Measurements from ENCODE around the gene NPIPA5. TPM values are rescaled to one million over a fixed set of nuclear protein-coding genes. Genes with fewer than 3 reads are reported as not detected.
A peak's percentile ranks its signal among the peaks of the same experiment; 100 is the strongest.
"Not testable (repeated sequence)": the region's sequence is repeated elsewhere in the genome, so short reads cannot be mapped to it uniquely, and the experiment has no call there.

The NPIPA5 gene
- total RNA-seq, 3 donors from 2014 or later = 5.4 to 49.7 (median 11.0) TPM

DNA sequence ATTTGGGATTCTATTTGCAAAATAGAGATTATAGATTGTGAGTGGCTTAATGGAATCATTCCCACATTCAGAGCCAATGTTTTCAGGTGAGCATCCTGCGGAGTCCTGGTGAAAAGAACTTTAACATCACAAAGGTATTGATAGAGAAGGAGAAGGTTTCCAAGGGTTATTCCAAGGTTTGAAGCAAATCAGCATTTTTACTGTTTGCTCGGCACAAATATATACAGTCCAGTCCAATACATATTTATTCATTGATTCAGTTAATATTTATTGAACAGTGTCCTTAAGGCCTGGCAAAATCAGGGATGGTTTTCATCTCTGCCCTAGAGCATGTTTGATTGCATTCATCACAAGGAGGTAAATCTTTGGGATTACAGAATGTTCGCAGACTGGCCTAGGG is 23.9 kb upstream of the NPIPA5 start:
- intact Hi-C loops (cut with DNase I, micrococcal nuclease) = no loop called here
- DNase-seq (no peak), ATAC-seq (no peak)
- Histone ChIP-seq H3K36me3 (ENCODE audit: low read depth) (no peaks in the 10 kb centered on the region), H3K4me3 (no peak overlapping the region), H3K4me1 (ENCODE audit: low read depth) (no peaks in the 10 kb centered on the region), H3K9me3 (no peaks in the 10 kb centered on the region)
- no peak for TF ChIP-seq CTCF (IDR thresholded peaks at IDR 0.05)

- DNase-seq; H3K4me1 ChIP-seq (ENCODE audit: low read depth); H3K9me3 ChIP-seq; H3K4me3 ChIP-seq; ATAC-seq; H3K36me3 ChIP-seq (ENCODE audit: low read depth); intact Hi-C loops (cut with DNase I, micrococcal nuclease): not testable (repeated sequence)
Observed at GRCh38 chr16:15400314-15400713, 22.2 kb upstream of the NPIPA5 start.

DNA sequence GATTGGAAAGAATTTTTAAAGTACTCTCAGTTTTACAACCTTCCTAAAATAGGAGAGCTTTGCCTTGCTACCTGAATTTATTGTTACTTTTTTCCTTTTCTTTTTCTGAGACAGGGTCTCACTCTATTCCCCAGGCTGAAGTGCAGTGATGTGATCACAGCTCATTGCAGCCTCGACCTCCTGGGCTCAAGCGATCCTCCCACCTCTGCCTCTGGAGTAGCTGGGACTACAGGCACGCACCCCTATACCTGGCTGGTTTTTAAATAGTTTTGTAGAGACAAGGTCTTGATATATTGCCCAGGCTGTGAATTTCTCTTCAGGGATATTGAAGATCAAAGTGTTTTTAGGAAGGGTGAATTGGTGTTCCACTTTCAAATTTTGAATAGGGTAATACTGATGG is 21.2 kb upstream of the NPIPA5 start:
- no peaks in the 10 kb centered on the region for H3K4me1 ChIP-seq (ENCODE audit: low read depth)
- no peak for ATAC-seq
- DNase-seq = no peak
- intact Hi-C loops (cut with DNase I, micrococcal nuclease) = no loop called here
- no peak overlapping the region for H3K4me3 ChIP-seq
- no peaks in the 10 kb centered on the region for H3K36me3 ChIP-seq (ENCODE audit: low read depth)
- no peaks in the 10 kb centered on the region for H3K9me3 ChIP-seq
- TF ChIP-seq CTCF (IDR thresholded peaks at IDR 0.05) = no peak

- H3K4me3 ChIP-seq = no peak overlapping the region
- DNase-seq (peak in 2 of 3 donors; percentile 12 to 27), ATAC-seq (peak; percentile 55)
- intact Hi-C loops (cut with DNase I, micrococcal nuclease) = no loop called here
- no peak for TF ChIP-seq CTCF (IDR thresholded peaks at IDR 0.05)
- H3K36me3 ChIP-seq (ENCODE audit: low read depth) = no peaks in the 10 kb centered on the region
- no peaks in the 10 kb centered on the region for H3K4me1 ChIP-seq (ENCODE audit: low read depth)
- no peaks in the 10 kb centered on the region for H3K9me3 ChIP-seq
Observed at GRCh38 chr16:15398618-15399316, 20.7 kb upstream of the NPIPA5 start.

DNA sequence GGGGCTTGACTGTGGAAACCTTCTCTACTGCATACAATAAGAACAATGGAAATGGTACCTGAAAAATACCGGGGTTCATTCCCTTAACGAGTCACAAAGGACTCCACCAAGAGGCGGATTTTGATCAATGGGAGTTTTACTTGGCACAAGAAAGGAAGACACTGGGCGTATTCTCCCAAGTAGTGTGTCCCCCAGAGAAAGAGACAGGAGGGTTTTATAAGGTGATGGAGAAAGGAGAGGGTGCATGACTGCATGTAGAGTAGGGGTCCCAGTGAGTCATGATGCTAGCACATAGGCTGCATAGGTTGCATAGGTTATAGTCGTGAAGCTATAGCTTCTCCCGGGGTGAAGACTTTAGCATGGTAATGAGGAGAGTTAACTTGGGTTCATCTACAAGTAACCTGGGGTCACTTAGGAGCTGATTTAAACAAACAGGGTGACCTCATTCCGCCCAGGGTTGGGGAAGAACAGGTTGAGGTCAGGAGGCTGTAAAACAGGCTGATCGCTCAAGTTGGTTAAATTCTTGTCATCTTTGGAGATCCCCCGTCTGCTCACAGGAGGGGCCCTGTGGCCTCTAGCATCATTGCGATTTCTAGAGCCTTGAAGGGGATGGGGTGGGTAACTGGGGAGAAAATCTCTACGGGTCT is 19.0 kb upstream of the NPIPA5 start:
- no peak for TF ChIP-seq CTCF (IDR thresholded peaks at IDR 0.05)
- H3K4me1 ChIP-seq (ENCODE audit: low read depth) = no peaks in the 10 kb centered on the region
- ATAC-seq = no peak
- H3K4me3 ChIP-seq = no peak overlapping the region
- intact Hi-C loops (cut with DNase I, micrococcal nuclease) = no loop called here
- DNase-seq = no peak
- no peaks in the 10 kb centered on the region for H3K9me3 ChIP-seq
- H3K36me3 ChIP-seq (ENCODE audit: low read depth) = no peaks in the 10 kb centered on the region

- H3K9me3 ChIP-seq; H3K4me1 ChIP-seq (ENCODE audit: low read depth); DNase-seq; H3K4me3 ChIP-seq; H3K36me3 ChIP-seq (ENCODE audit: low read depth); intact Hi-C loops (cut with DNase I, micrococcal nuclease): not testable (repeated sequence)
- peak; percentile 3 for ATAC-seq
Observed at GRCh38 chr16:15396509-15396829, 18.4 kb upstream of the NPIPA5 start.

- ATAC-seq (peak; percentile 87), DNase-seq (peak; percentile 31 to 69 (median 64))
- H3K36me3 ChIP-seq (ENCODE audit: low read depth); intact Hi-C loops (cut with DNase I, micrococcal nuclease); H3K4me1 ChIP-seq (ENCODE audit: low read depth); H3K9me3 ChIP-seq: not testable (repeated sequence)
- H3K4me3 ChIP-seq = peak within 1 kb of the TSS; percentile 32
Observed at GRCh38 chr16:15395631-15396508, 17.8 kb upstream of the NPIPA5 start, which contains the start of gene MPV17L. MPV17L (plus strand) TSS chr16:15395754; CDS start chr16:15395898, 144 bp downstream.

DNA sequence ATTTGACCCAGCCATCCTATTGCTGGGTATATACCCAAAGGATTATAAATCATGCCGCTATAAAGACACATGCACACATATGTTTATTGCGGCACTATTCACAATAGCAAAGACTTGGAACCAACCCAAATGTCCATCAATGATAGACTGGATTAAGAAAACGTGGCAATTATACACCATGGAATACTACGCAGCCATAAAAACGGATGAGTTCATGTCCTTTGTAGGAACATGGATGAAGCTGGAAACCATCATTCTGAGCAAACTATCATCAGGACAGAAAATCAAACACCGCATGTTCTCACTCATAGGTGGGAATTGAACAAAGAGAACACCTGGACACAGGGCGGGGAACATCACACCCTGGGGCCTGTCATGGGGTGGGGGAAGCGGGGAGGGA is 14.9 kb upstream of the NPIPA5 start:
- H3K36me3 ChIP-seq (ENCODE audit: low read depth); intact Hi-C loops (cut with DNase I, micrococcal nuclease); DNase-seq; ATAC-seq; H3K4me1 ChIP-seq (ENCODE audit: low read depth); H3K4me3 ChIP-seq; H3K9me3 ChIP-seq: not testable (repeated sequence)

- H3K4me1 ChIP-seq (ENCODE audit: low read depth); intact Hi-C loops (cut with DNase I, micrococcal nuclease); ATAC-seq; H3K4me3 ChIP-seq; H3K9me3 ChIP-seq; DNase-seq; H3K36me3 ChIP-seq (ENCODE audit: low read depth): not testable (repeated sequence)
Observed at GRCh38 chr16:15389916-15390315, 11.8 kb upstream of the NPIPA5 start.

DNA sequence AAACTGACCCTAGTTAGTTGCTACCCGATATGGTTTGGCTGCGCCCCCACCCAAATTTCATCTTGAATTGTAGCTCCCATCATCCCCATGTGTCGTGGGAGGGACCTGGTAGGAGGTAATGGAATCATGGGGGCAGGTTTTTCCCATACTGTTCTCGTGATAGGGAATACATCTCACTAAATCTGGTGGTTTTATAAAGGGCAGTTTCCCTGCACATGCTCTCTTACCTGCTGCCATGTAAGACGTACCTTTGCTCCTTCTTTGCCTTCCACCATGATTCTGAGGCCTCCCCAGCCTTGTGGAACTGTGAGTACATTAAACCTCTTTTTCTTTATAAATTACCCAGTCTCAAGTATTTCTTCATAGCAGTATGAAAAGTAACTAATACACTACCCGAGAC is 10.0 kb upstream of the NPIPA5 start:
- H3K4me3 ChIP-seq; H3K9me3 ChIP-seq; intact Hi-C loops (cut with DNase I, micrococcal nuclease); DNase-seq; H3K4me1 ChIP-seq (ENCODE audit: low read depth); ATAC-seq; H3K36me3 ChIP-seq (ENCODE audit: low read depth): not testable (repeated sequence)

Measured in mucosa of descending colon (tissue), 3 donors.